Amniotic stem cell (primary cell): ENCODE measurements around the gene ADCY9.

ENCODE experiments used
- DNase-seq: peaks from one replicate; lab custom pipeline; 2025; lab: John Stamatoyannopoulos, UW

Gene ADCY9

GRCh38 chr16:4032768-4033167, 83.5 kb downstream of the ADCY9 start:
- DNase-seq = no peak

GRCh38 chr16:4028144-4028543, 88.1 kb downstream of the ADCY9 start:
- DNase-seq = no peak

GRCh38 chr16:4026854-4027253, 89.4 kb downstream of the ADCY9 start:
- DNase-seq = no peak

GRCh38 chr16:4025428-4025827, 90.8 kb downstream of the ADCY9 start:
- DNase-seq = no peak

- DNase-seq = no peak
These were observed 94.3 kb downstream of the ADCY9 start for GRCh38 chr16:4021916-4022315.

GRCh38 chr16:4021070-4021779, 95.0 kb downstream of the ADCY9 start:
- no peak for DNase-seq

- no peak for DNase-seq
These were observed 96.9 kb downstream of the ADCY9 start for GRCh38 chr16:4019371-4019791.

- no peak for DNase-seq
These were observed 97.9 kb downstream of the ADCY9 start for GRCh38 chr16:4018391-4018790.

- no peak for DNase-seq
These were observed 98.4 kb downstream of the ADCY9 start for GRCh38 chr16:4017807-4018206.

- DNase-seq = no peak
These were observed 99.6 kb downstream of the ADCY9 start for GRCh38 chr16:4016658-4017057.

GRCh38 chr16:4016005-4016352, 100.3 kb downstream of the ADCY9 start:
- no peak for DNase-seq

GRCh38 chr16:4015275-4016004, 100.8 kb downstream of the ADCY9 start:
- no peak for DNase-seq

GRCh38 chr16:4011940-4012629, 104.2 kb downstream of the ADCY9 start:
- no peak for DNase-seq

- no peak for DNase-seq
These were observed 104.9 kb downstream of the ADCY9 start for GRCh38 chr16:4011225-4011939.

GRCh38 chr16:4010225-4011158, 105.8 kb downstream of the ADCY9 start:
- no peak for DNase-seq

- no peak for DNase-seq
These were observed 107.1 kb downstream of the ADCY9 start for GRCh38 chr16:4009177-4009576.

- DNase-seq = no peak
These were observed 108.1 kb downstream of the ADCY9 start for GRCh38 chr16:4008116-4008515.

- no peak for DNase-seq
These were observed 109.7 kb downstream of the ADCY9 start for GRCh38 chr16:4006397-4006999.

GRCh38 chr16:4005731-4006130, 110.5 kb downstream of the ADCY9 start:
- no peak for DNase-seq

GRCh38 chr16:4005281-4005680, 111.0 kb downstream of the ADCY9 start:
- DNase-seq = no peak

GRCh38 chr16:4004206-4004605, 112.0 kb downstream of the ADCY9 start:
- no peak for DNase-seq
